A673 (cell line): Measurements from ENCODE around the gene ANKRD11. TPM values are rescaled to one million over a fixed set of nuclear protein-coding genes. Genes with fewer than 3 reads are reported as not detected.

Source experiments
- BruUV-seq: library from RNA; stranded (reverse); fragments of 400-500 nt; replicated peaks from 2 replicates; lab custom pipeline; 2021; lab: Mats Ljungman, UMichigan
- CTCF ChIA-PET: fragments of 300-600 bp; sonication (Branson Sonifier 250); formaldehyde crosslinking; loops from one replicate; lab custom pipeline; 2022; ENCODE audit warnings: antibody characterized with exemption; lab: Charles Lee
- POLR2A ChIA-PET: fragments of 300-600 bp; sonication (Branson Sonifier 250); formaldehyde crosslinking; loops from one replicate; lab custom pipeline; 2022; ENCODE audit warnings: antibody characterized with exemption; ENCODE audit not compliant: low non-redundant PET; lab: Charles Lee
- DNase-seq: peaks from one replicate; pipeline ENCODE4 v3.0.0-alpha.2; 2015; ENCODE audit warnings: low spot score
- H3K27ac ChIP-seq: fragments of 200-600 bp; sonication (generic); 2 replicates; pipeline ENCODE4 v1.5.1; 2016; ENCODE audit warnings: mixed run types, low read depth, mild to moderate bottlenecking, mixed read lengths, antibody characterized with exemption, low read length; ENCODE audit not compliant: poor library complexity, severe bottlenecking
- H3K27me3 ChIP-seq: fragments of 200-600 bp; sonication (generic); replicated peaks from 2 replicates; pipeline ENCODE4 v1.6.1; 2017; ENCODE audit warnings: mixed run types, low read depth, mild to moderate bottlenecking, mixed read lengths, antibody characterized with exemption, low read length; ENCODE audit not compliant: insufficient read depth, poor library complexity
- H3K36me3 ChIP-seq: fragments of 200-600 bp; sonication (generic); 2 replicates; pipeline ENCODE4 v1.6.1; 2016; ENCODE audit warnings: mixed run types, mild to moderate bottlenecking, mixed read lengths, antibody characterized with exemption, low read length; ENCODE audit not compliant: insufficient read depth, poor library complexity, severe bottlenecking
- H3K4me1 ChIP-seq: fragments of 200-600 bp; sonication (generic); 2 replicates; pipeline ENCODE4 v1.6.1; 2017; ENCODE audit warnings: mixed run types, mild to moderate bottlenecking, mixed read lengths, antibody characterized with exemption, low read length; ENCODE audit not compliant: insufficient read depth, poor library complexity, severe bottlenecking
- H3K4me3 ChIP-seq: fragments of 200-600 bp; sonication (generic); 2 replicates; pipeline ENCODE4 v1.5.1; 2016; ENCODE audit warnings: low read depth, mixed run types, mild to moderate bottlenecking, mixed read lengths, low read length; ENCODE audit not compliant: poor library complexity, severe bottlenecking
- H3K9me3 ChIP-seq: fragments of 200-600 bp; sonication (generic); 2 replicates; pipeline ENCODE4 v1.6.1; 2016; ENCODE audit warnings: mixed run types, low read depth, mild to moderate bottlenecking, mixed read lengths, antibody characterized with exemption, low read length; ENCODE audit not compliant: poor library complexity, severe bottlenecking
- EZH2 ChIP-seq: fragments of 200-600 bp; sonication (generic); IDR thresholded peaks from 2 replicates; pipeline ENCODE4 v1.6.1; 2017; ENCODE audit warnings: borderline replicate concordance, low read depth, mild to moderate bottlenecking, mixed read lengths, antibody characterized with exemption, low read length; ENCODE audit not compliant: poor library complexity, severe bottlenecking
- intact Hi-C: fragments of 100-400 bp; cut with micrococcal nuclease; formaldehyde crosslinking; loops from one replicate; pipeline ENCODE4 v1.10.0; 2022; ENCODE audit not compliant: unreplicated experiment
- total RNA-seq: library from RNA; stranded (reverse); gene quantifications from 2 replicates; pipeline ENCODE4 v1.2.3, GENCODE V29; 2021
- TF ChIP-seq, protein P1 (sequence below): fragments of 300-800, 200-600 bp; sonication (generic); conservative IDR thresholded peaks from 2 replicates; pipeline ENCODE4 v1.5.1; 2017; ENCODE audit warnings: low read depth, mild to moderate bottlenecking, antibody characterized with exemption, low read length, moderate library complexity, mixed read lengths

ANKRD11 gene
- total RNA-seq, 1 experiment from 2014 or later: 217 TPM

DNA sequence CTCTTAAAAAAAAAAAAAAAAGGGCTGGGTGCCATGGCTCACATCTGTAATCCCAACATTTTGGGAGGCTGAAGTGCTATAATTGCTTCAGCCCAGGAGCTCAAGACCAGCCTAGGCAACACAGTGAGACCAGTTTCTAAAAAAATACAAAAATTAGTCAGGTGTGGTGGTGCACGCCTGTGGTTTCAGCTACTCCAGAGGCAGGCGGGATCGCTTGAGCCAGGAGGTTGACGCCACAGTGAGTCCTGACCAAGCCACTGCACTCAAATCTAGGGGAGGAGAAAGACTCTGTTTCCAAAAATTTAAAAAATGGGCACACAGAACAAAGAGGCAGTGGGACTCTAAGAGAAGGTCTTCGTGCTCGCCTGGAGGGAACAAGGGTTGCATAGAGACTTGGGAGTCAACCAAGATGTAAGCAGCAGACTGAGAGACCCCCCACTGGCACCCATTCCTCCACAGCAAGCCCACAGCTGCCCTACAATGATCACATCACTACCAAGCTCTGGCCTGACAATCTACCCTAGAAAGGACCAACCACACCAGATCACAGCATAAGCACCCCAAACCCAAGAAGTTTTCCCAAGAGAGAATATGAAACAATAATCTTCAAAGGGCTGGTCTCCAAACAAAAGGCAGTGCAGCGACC lies 121.6 kb downstream of the ANKRD11 start:
- H3K9me3 ChIP-seq: no peaks in the 10 kb centered on the region
- no TSS peak for BruUV-seq
- POLR2A ChIA-PET: no interaction called here
- DNase-seq: no peak
- H3K36me3 ChIP-seq: no peaks in the 10 kb centered on the region
- intact Hi-C loops: no loop called here
- no peak overlapping the region for H3K4me3 ChIP-seq
- TF ChIP-seq, protein P1, sequence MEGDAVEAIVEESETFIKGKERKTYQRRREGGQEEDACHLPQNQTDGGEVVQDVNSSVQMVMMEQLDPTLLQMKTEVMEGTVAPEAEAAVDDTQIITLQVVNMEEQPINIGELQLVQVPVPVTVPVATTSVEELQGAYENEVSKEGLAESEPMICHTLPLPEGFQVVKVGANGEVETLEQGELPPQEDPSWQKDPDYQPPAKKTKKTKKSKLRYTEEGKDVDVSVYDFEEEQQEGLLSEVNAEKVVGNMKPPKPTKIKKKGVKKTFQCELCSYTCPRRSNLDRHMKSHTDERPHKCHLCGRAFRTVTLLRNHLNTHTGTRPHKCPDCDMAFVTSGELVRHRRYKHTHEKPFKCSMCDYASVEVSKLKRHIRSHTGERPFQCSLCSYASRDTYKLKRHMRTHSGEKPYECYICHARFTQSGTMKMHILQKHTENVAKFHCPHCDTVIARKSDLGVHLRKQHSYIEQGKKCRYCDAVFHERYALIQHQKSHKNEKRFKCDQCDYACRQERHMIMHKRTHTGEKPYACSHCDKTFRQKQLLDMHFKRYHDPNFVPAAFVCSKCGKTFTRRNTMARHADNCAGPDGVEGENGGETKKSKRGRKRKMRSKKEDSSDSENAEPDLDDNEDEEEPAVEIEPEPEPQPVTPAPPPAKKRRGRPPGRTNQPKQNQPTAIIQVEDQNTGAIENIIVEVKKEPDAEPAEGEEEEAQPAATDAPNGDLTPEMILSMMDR: no peak
- no peak for TF ChIP-seq EZH2
- CTCF ChIA-PET: no interaction called here
- H3K27ac ChIP-seq: peak overlapping the region; percentile 23
- no peaks in the 10 kb centered on the region for H3K27me3 ChIP-seq
- H3K4me1 ChIP-seq: peaks cover 5% of the 10 kb centered on the region

DNA sequence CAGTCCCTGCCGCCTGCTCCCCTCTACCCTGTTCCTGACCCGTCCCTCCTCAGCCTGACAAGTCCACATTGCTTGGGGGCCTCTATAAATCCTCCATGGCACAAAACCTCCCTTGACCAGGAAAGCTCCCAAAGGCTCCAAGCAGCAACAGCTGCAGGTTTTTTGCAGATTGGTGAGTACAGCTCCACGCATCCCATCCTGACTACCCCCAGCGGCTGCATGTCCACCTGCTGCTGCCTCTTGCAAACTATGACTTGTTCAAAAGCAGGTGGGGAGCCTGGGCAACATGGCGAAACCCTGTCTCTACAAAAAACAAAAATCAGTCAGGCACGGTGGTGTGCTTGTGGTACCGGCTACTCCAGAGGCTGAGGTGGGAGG lies 122.8 kb downstream of the ANKRD11 start:
- CTCF ChIA-PET: interaction anchor here (0.7 kb wide), 1 partner anchor 78 kb away, joined by 4 read pairs; no protein-coding TSS in a partner anchor
- H3K4me1 ChIP-seq: peaks cover 8% of the 10 kb centered on the region
- H3K4me3 ChIP-seq: no peak overlapping the region
- H3K27ac ChIP-seq: no peak overlapping the region
- no peaks in the 10 kb centered on the region for H3K9me3 ChIP-seq
- H3K36me3 ChIP-seq: no peaks in the 10 kb centered on the region
- POLR2A ChIA-PET: no interaction called here
- no peaks in the 10 kb centered on the region for H3K27me3 ChIP-seq
- no peak for TF ChIP-seq EZH2
- TF ChIP-seq, protein P1: no peak
- no peak for DNase-seq
- BruUV-seq: no TSS peak
- intact Hi-C loops: no loop called here

DNA sequence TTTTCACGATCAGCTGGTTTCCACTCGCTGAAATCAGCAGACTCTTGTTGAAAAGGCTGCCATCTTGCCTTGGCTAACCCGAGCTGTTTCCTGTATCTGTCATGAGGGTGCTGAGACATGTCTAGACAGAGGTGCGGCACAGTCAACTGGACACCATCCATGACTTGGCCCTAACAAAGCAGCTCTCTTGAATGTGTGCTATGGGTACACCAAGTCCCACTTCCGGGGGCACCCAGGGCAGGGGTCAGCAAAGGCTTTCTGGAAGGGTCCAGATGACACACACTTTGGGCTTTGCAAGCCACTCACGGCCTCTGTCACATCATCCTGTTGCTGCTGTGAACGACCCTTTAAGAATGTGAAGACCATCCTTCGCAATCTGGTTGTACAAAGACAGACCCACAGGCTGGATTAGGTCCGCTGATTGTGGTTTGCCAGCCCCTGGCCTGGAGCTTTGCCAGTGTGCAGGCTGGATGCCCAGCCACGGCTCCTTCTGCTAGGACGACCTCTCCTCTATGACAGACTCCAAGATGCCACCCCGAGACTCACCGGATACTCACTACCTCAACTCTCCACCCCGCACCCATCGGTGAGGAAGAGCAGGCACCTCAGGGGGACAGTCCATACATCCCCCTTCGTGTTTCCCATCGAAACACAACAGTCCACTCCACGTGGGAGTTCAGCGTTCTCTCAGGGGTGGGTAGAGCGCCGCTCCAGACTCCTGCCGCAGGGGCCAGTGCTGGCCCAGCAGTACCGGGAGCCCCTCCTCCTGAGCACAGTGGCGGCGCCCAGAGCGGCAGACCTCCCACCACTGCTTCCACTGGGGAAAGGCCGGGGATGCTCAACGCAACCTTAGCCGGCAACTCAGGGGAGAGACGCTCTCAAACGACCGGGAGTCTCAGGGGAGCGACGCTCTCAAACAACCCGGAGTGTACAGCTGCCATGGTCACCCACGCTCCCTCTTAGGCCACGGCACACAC lies 123.5 kb downstream of the ANKRD11 start:
- TF ChIP-seq EZH2: no peak
- TF ChIP-seq, protein P1: no peak
- BruUV-seq: no TSS peak
- POLR2A ChIA-PET: interaction anchor here (0.6 kb wide), 1 partner anchor 119 kb away, joined by 4 read pairs; no protein-coding TSS in a partner anchor
- no peaks in the 10 kb centered on the region for H3K36me3 ChIP-seq
- no peaks in the 10 kb centered on the region for H3K27me3 ChIP-seq
- CTCF ChIA-PET: no interaction called here
- H3K27ac ChIP-seq: no peak overlapping the region
- H3K4me1 ChIP-seq: peaks cover 8% of the 10 kb centered on the region
- no peak overlapping the region for H3K4me3 ChIP-seq
- DNase-seq: no peak
- intact Hi-C loops: no loop called here
- no peaks in the 10 kb centered on the region for H3K9me3 ChIP-seq
